ENCODE results near the gene STXBP1.
A peak's percentile ranks its signal among the peaks of the same experiment; 100 is the strongest.

STXBP1 gene

GRCh38 chr9:127714951-127715469 is 102.9 kb downstream of the STXBP1 start:
- Histone ChIP-seq H3K9me3 (ENCODE audit: insufficient read depth, low read length, severe bottlenecking) (no peaks in the 10 kb centered on the region), H3K27me3 (ENCODE audit: insufficient read depth, low read length, poor library complexity) (no peaks in the 10 kb centered on the region), H3K4me2 (ENCODE audit: insufficient read depth, low read length) (peak overlapping the region; percentile 77), H4K20me1 (ENCODE audit: insufficient read depth, low read length) (peaks cover 13% of the 10 kb centered on the region), H3K9ac (ENCODE audit: low read depth, low read length) (peak overlapping the region; percentile 60), H3K4me3 (ENCODE audit: low read depth in 1 of 2, low read length in 2 of 2) (peak overlapping the region; percentile 44 to 77), H3K79me2 (ENCODE audit: insufficient read depth, low read length) (no peaks in the 10 kb centered on the region), H3K4me1 (ENCODE audit: insufficient read depth, low read length) (peaks cover 50% of the 10 kb centered on the region), H2AFZ (ENCODE audit: low read depth, low read length) (peak overlapping the region; percentile 74), H3K27ac (ENCODE audit: low read length) (peak overlapping the region; percentile 51), H3K36me3 (ENCODE audit: insufficient read depth, low read length) (no peaks in the 10 kb centered on the region)
- TF ChIP-seq, protein P1, sequence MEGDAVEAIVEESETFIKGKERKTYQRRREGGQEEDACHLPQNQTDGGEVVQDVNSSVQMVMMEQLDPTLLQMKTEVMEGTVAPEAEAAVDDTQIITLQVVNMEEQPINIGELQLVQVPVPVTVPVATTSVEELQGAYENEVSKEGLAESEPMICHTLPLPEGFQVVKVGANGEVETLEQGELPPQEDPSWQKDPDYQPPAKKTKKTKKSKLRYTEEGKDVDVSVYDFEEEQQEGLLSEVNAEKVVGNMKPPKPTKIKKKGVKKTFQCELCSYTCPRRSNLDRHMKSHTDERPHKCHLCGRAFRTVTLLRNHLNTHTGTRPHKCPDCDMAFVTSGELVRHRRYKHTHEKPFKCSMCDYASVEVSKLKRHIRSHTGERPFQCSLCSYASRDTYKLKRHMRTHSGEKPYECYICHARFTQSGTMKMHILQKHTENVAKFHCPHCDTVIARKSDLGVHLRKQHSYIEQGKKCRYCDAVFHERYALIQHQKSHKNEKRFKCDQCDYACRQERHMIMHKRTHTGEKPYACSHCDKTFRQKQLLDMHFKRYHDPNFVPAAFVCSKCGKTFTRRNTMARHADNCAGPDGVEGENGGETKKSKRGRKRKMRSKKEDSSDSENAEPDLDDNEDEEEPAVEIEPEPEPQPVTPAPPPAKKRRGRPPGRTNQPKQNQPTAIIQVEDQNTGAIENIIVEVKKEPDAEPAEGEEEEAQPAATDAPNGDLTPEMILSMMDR (IDR thresholded peaks at IDR 0.05; ENCODE audit: borderline replicate concordance, extremely low read depth, low read length, poor library complexity, severe bottlenecking) = no peak
- TF ChIP-seq EZH2 (IDR thresholded peaks at IDR 0.05; ENCODE audit: borderline replicate concordance, low read depth, low read length, severe bottlenecking) = no peak
- ATAC-seq (ENCODE audit: insufficient read depth, low read depth) (peak; percentile 1; the same call in 2 of the 3 replicates), DNase-seq (no peak)

DNA sequence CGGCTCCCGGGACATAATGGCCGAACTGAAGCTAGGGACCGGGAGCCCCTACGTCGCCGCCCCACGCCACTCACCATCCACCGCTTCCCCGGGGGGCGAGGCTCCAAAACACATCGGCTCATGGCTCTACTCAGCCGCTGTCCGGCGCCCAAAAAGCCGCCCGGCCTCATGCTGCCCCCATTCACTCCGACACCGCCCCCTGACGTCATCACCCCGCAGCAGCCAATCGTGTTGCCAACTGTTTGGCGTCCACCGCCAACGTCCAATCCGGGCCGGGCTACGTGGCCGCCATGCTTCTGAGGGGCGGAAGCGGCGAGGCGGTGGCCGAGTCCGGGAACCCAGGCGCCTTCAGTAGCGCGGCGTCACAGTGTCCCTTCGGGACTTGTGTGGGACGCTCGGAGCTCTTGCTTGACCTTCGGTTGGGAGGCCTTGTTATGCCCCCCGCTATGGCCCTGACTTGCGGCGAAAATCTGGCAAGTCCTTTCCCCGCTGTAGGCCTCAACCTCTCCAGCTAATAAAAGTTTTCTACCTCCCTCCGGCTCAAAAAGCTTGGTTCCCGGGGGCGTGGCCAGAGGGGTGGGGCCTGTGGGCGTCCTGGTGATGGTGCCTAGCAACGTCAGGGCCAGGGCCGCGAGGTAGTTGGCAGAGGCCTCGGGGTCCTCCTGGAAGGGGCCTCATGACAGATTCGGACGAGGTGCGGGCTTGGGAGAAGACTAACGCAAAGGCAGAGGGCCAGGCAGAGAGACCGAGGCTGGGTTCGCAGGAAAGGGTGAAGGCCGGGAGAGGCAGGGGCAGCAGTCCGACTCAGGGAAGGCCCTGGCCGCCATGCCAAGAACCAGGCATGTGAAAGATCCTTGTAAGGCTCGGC is 103.6 kb downstream of the STXBP1 start, which contains the start of the genes PTRH1 and TTC16:
Gene PTRH1 (minus strand): TSS at position 194 of the 868 bp plus-strand sequence. CDS start 24 bp downstream, at position 170.
Gene TTC16 (plus strand): TSS at position 610 of the 868 bp plus-strand sequence. CDS start 67 bp downstream, at position 677.
- H2AFZ ChIP-seq (ENCODE audit: low read depth, low read length) = peak within 1 kb of the TSS; percentile 83
- H3K27ac ChIP-seq (ENCODE audit: low read length) = peak within 1 kb of the TSS; percentile 70
- no peaks in the 10 kb centered on the region for H3K79me2 ChIP-seq (ENCODE audit: insufficient read depth, low read length)
- peak within 1 kb of the TSS; percentile 77 for H3K4me2 ChIP-seq (ENCODE audit: insufficient read depth, low read length)
- peak within 1 kb of the TSS; percentile 60 for H3K9ac ChIP-seq (ENCODE audit: low read depth, low read length)
- DNase-seq (peak; percentile 92), ATAC-seq (ENCODE audit: insufficient read depth, low read depth) (peak; percentile 89)
- no peaks in the 10 kb centered on the region for H3K27me3 ChIP-seq (ENCODE audit: insufficient read depth, low read length, poor library complexity)
- no peaks in the 10 kb centered on the region for H3K9me3 ChIP-seq (ENCODE audit: insufficient read depth, low read length, severe bottlenecking)
- TF ChIP-seq, protein P1 (IDR thresholded peaks at IDR 0.05; ENCODE audit: borderline replicate concordance, extremely low read depth, low read length, poor library complexity, severe bottlenecking) = no peak
- no peak for TF ChIP-seq EZH2 (IDR thresholded peaks at IDR 0.05; ENCODE audit: borderline replicate concordance, low read depth, low read length, severe bottlenecking)
- H3K36me3 ChIP-seq (ENCODE audit: insufficient read depth, low read length) = no peaks in the 10 kb centered on the region
- peaks cover 56% of the 10 kb centered on the region for H3K4me1 ChIP-seq (ENCODE audit: insufficient read depth, low read length)
- peaks cover 13% of the 10 kb centered on the region for H4K20me1 ChIP-seq (ENCODE audit: insufficient read depth, low read length)
- H3K4me3 ChIP-seq (ENCODE audit: low read depth in 1 of 2, low read length in 2 of 2) = peak within 1 kb of the TSS; percentile 44 to 77

DNA sequence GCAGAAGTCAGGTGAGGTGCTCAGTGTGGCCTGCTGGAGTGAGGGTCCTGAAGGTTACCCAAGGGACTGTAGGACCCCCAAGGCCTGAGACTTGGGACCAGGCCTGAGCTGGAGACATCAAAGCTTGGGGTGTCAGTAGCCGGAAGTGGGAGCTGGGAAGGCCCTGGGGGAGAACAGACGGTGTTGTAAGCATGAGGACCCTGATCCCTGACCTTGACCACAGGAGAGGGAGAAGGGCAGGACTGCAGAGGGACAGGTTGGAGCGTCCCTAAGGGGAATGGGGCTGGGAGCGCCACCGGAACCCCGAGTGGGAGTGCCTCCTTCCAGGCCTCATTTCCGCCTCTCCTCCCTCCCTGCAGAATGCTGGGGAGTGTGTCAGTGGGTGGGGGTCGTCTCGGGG is 104.3 kb downstream of the STXBP1 start:
- Histone ChIP-seq H3K4me1 (ENCODE audit: insufficient read depth, low read length) (peaks cover 50% of the 10 kb centered on the region), H3K9ac (ENCODE audit: low read depth, low read length) (peak overlapping the region; percentile 60; the same call in 1 of the 2 replicates), H4K20me1 (ENCODE audit: insufficient read depth, low read length) (peaks cover 12% of the 10 kb centered on the region), H3K27ac (ENCODE audit: low read length) (no peak overlapping the region), H2AFZ (ENCODE audit: low read depth, low read length) (no peak overlapping the region), H3K27me3 (ENCODE audit: insufficient read depth, low read length, poor library complexity) (no peaks in the 10 kb centered on the region), H3K4me2 (ENCODE audit: insufficient read depth, low read length) (peak overlapping the region; percentile 77), H3K79me2 (ENCODE audit: insufficient read depth, low read length) (no peaks in the 10 kb centered on the region), H3K4me3 (ENCODE audit: low read depth in 1 of 2, low read length in 2 of 2) (peak overlapping the region; percentile 44 to 77; a peak in 3 of 4 replicates), H3K9me3 (ENCODE audit: insufficient read depth, low read length, severe bottlenecking) (no peaks in the 10 kb centered on the region), H3K36me3 (ENCODE audit: insufficient read depth, low read length) (no peaks in the 10 kb centered on the region)
- TF ChIP-seq EZH2 (IDR thresholded peaks at IDR 0.05; ENCODE audit: borderline replicate concordance, low read depth, low read length, severe bottlenecking) = no peak
- TF ChIP-seq, protein P1 (IDR thresholded peaks at IDR 0.05; ENCODE audit: borderline replicate concordance, extremely low read depth, low read length, poor library complexity, severe bottlenecking) = no peak
- no peak for ATAC-seq (ENCODE audit: insufficient read depth, low read depth)
- no peak for DNase-seq

All from DND-41 (cell line).